HG03521 (cell line): ENCODE data around the gene ANO9.
"Not testable (repeated sequence)": the region's sequence is repeated elsewhere in the genome, so short reads cannot be mapped to it uniquely, and the experiment has no call there.

Experiments
- ATAC-seq: cut with Tn5 transposase; IDR thresholded peaks from one replicate; pipeline ENCODE4 v1.9.1; 2021; ENCODE audit warnings: mild to moderate bottlenecking, moderate library complexity; ENCODE audit not compliant: unreplicated experiment

ANO9 gene

GRCh38 chr11:390175-390574 is 51.6 kb downstream of the ANO9 start:
- ATAC-seq = no peak

DNA sequence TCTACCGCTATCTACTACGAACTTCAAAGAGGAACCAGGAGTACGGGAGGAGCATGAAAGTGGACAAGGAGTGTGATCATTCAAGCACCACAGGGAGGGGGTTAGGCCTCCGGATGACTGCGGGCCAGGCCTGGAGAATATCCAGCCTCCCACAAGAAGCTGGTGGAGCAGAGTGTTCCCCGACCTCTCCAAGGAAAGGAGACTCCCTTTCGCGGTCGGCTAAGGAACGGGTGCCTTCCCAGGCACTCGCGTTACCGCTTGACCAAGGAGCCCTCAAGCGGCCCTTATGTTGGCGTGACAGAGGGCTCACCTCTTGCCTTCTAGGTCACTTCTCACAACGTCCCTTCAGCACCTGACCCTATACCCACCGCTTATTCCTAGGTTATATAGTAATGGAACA is 52.4 kb downstream of the ANO9 start:
- not testable (repeated sequence) for ATAC-seq

GRCh38 chr11:387193-387793 is 54.5 kb downstream of the ANO9 start:
- ATAC-seq = no peak

GRCh38 chr11:386483-386882 is 55.3 kb downstream of the ANO9 start:
- ATAC-seq = no peak

- no peak for ATAC-seq
Measured at GRCh38 chr11:385594-386351, 56.0 kb downstream of the ANO9 start.

DNA sequence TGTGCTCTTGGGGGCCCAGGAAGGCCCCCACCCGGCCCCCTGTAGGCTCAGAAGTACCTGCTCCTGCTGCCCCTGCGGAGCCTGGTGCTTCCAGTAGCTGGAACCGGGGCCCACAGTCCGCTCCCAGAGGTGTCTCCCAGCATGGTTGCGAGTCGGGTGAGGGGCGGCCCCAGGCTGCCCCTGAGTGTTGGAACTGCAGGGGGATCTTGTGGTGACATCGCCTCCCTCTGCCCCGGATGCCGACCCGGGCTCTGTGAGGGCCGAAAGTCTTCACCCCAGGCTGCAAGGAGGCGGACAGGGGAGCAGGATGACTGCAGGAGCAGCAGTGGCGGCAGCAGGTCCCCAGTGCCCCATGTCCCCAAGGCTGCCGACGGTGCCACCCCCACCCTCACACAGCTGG is 57.3 kb downstream of the ANO9 start:
- no peak for ATAC-seq

DNA sequence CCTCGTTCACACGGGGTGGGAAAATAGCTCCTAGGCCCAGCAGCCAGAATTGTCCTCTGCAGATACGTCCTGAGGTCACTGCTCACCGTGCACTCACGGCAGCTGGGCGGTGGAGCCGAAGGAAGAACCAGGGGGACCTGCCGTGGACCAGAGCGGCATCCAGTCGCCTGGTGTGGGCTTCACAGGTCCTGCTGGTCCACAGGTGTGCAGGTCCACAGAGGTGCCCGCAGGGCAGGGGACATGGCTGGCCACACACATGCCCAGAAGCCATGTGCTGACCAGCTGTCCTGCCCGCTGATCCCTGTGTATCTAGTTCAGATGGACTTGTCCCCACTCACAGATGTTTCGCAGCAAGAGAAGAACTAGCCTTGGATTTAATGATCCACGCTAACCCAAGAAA is 58.4 kb downstream of the ANO9 start:
- ATAC-seq = no peak

DNA sequence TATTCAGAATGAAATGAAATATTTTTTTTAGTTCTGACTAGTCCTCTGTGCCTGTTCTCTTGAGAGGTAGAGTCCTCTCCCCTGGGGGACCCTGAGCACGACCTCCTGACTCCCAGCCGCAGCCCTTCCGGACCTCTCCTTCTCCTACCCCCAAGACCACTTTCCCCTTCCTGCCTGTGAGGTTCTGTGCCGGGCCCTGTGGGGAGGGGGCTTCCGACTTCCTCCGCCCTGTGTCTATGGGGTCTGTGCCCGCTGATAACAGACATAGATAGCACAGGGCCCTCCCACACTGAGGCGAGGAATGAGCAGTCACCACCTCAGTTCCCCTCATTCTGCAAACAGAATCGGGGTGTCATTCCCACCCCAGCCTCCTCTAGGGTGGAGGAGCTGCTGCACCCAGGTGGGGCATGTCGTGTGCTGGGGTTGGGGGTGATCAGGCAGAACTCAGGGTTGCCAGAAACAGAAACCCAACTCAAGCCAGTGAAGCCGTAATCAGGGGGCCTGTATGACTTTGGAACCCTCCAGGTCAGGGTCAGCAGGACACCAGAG is 59.7 kb downstream of the ANO9 start:
- no peak for ATAC-seq

- ATAC-seq = no peak
Measured at GRCh38 chr11:381501-382072, 60.2 kb downstream of the ANO9 start.

DNA sequence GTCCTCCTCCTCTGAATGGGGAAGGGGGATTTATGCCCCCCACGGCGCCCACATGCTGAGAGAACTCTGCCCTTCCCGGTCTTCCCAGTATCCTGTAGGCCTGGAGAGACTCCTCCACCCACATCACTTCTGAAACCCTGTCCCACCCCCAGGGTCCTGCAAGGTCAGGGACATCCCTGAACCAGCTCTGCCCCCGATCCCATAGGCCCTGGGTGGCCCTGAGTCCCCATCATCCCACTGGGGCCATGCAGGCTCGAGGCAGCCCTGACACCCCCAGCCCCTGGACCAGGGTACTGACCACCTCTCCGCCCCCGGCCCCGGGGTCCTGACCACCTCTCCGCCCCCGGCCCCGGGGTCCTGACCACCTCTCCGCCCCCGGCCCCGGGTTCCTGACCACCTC is 60.8 kb downstream of the ANO9 start:
- no peak for ATAC-seq

DNA sequence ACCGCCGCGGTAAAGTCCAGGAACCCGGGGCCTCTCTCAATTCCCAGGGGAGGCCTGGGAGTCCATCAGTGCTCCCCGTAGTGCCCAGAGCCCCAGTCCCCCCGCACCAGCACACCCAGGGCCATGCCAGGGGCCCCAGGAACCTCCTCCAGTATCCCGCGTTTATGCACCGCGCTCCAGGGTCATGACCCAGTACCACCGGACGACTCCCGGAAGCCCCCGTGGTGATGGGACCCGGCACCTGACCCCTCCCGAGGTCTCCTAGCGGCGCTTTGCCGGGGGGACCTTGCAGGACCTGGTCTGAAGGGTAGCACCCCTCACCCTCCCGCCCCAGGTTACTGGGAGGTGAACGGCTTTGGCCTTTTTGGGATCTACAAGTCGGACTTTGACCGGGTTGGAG is 61.3 kb downstream of the ANO9 start:
- ATAC-seq = no peak

GRCh38 chr11:380095-380480 is 61.7 kb downstream of the ANO9 start:
- ATAC-seq = no peak

GRCh38 chr11:379205-380094 is 62.4 kb downstream of the ANO9 start:
- ATAC-seq = no peak

- ATAC-seq = no peak
Measured at GRCh38 chr11:377883-378500, 63.8 kb downstream of the ANO9 start.

- no peak for ATAC-seq
Measured at GRCh38 chr11:377174-377865, 64.5 kb downstream of the ANO9 start.

GRCh38 chr11:376531-377173 is 65.2 kb downstream of the ANO9 start:
- ATAC-seq = no peak

- ATAC-seq = no peak
Measured at GRCh38 chr11:375065-376025, 66.5 kb downstream of the ANO9 start.

DNA sequence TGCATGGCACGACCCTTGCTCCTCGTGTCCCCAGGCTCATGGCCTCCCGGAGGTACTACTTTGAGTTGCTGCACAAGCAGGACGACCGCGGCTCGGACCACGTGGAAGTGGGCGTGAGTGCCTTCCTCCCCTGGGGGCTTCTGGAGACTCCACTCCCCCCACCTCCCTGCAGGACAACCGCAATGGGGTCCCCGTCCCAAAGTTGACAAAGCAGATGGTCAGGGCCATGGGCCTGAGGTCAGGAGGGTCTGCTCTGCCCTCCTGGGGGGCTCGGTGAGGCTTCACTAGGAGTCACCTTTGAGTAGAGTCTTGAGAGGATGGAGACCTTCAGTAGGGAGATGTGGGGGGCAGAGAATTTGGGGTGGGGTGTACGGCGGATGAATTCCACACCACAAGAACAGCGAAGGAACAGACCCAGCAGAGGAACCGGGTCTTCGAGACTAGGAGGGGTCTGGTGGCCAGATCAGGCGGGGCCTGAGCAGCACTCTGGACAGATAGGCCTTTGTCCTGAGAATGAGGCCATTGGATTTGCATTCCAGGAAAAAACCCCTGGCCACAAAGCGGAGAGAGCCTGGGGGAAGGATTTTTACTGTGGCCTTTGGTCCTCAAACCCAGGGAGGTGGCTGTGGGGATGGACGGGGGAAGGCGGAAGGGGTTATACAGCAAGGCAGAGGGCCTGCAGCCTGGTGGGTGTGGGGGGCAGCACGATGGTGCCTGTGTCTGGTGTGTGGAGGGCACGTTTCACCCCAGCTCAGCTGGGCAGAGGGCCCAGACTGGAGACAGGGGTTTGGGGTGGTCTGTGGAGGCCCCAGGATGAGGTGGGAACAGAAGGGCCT is 67.9 kb downstream of the ANO9 start:
- no peak for ATAC-seq
